Trophoblast cell (in vitro differentiated cells and primary cell): ENCODE measurements around the gene PIR.

Experiments
- DNase-seq, 2 donors: peaks; one replicate each; pipeline ENCODE4 v3.0.0-alpha.2; 2016
- H2AFZ ChIP-seq: 2 replicates; pipeline ENCODE4 v1.6.1; 2013; ENCODE audit warnings: low read length, moderate library complexity, mild to moderate bottlenecking; ENCODE audit not compliant: insufficient read depth, poor library complexity
- H2AK5ac ChIP-seq: 2 replicates; pipeline ENCODE4 v1.6.1; 2013; ENCODE audit warnings: mild to moderate bottlenecking, low read length
- H2BK120ac ChIP-seq: 2 replicates; pipeline ENCODE4 v1.6.1; 2013; ENCODE audit warnings: low read length, mild to moderate bottlenecking, moderate library complexity; ENCODE audit not compliant: insufficient read depth, poor library complexity
- H2BK12ac ChIP-seq: 2 replicates; pipeline ENCODE4 v1.6.1; 2013; ENCODE audit warnings: mild to moderate bottlenecking, low read length, moderate library complexity
- H2BK5ac ChIP-seq: 2 replicates; pipeline ENCODE4 v1.6.1; 2013; ENCODE audit warnings: low read length, low read depth, moderate library complexity, mild to moderate bottlenecking; ENCODE audit not compliant: poor library complexity
- H3K14ac ChIP-seq: 2 replicates; pipeline ENCODE4 v1.6.1; 2013; ENCODE audit warnings: mild to moderate bottlenecking, low read length
- H3K18ac ChIP-seq: 2 replicates; pipeline ENCODE4 v1.6.1; 2013; ENCODE audit warnings: mild to moderate bottlenecking, low read length
- H3K23ac ChIP-seq: 2 replicates; pipeline ENCODE4 v1.6.1; 2013; ENCODE audit warnings: low read length
- H3K27ac ChIP-seq: 2 replicates; pipeline ENCODE4 v1.5.1; 2013; ENCODE audit warnings: low read depth, mild to moderate bottlenecking, inconsistent platforms, low read length, moderate library complexity
- H3K27me3 ChIP-seq: 2 replicates; pipeline ENCODE4 v1.6.1; 2013; ENCODE audit warnings: inconsistent platforms, mild to moderate bottlenecking, low read length, moderate library complexity; ENCODE audit not compliant: insufficient read depth
- H3K36me3 ChIP-seq, 2 experiments: 1 replicate in 1 of 2; 2 replicates in 1 of 2; pipeline ENCODE4 v1.6.1; 2013; ENCODE audit warnings: low read length in 2 of 2, mild to moderate bottlenecking in 2 of 2, moderate library complexity in 1 of 2; ENCODE audit not compliant: insufficient read depth in 2 of 2, control insufficient read depth in 1 of 2
- H3K4ac ChIP-seq: 2 replicates; pipeline ENCODE4 v1.6.1; 2013; ENCODE audit warnings: low read depth, mild to moderate bottlenecking, low read length, moderate library complexity
- H3K4me1 ChIP-seq, 2 experiments: 1 replicate in 1 of 2; 2 replicates in 1 of 2; pipeline ENCODE4 v1.6.1; 2013; ENCODE audit warnings: low read length in 2 of 2, mild to moderate bottlenecking in 2 of 2, moderate library complexity in 1 of 2; ENCODE audit not compliant: insufficient read depth in 2 of 2, control insufficient read depth in 1 of 2
- H3K4me2 ChIP-seq: 2 replicates; pipeline ENCODE4 v1.6.1; 2013; ENCODE audit warnings: inconsistent platforms, mild to moderate bottlenecking, low read length, moderate library complexity
- H3K4me3 ChIP-seq: 2 replicates; pipeline ENCODE4 v1.5.1; 2013; ENCODE audit warnings: mild to moderate bottlenecking, low read depth, low read length, inconsistent platforms
- H3K79me1 ChIP-seq: one replicate; pipeline ENCODE4 v1.6.1; 2013; ENCODE audit warnings: low read length
- H3K79me2 ChIP-seq: 2 replicates; pipeline ENCODE4 v1.6.1; 2013; ENCODE audit warnings: low read length, mild to moderate bottlenecking; ENCODE audit not compliant: control insufficient read depth, insufficient read depth, poor library complexity
- H3K9ac ChIP-seq: 2 replicates; pipeline ENCODE4 v1.6.1; 2013; ENCODE audit warnings: mild to moderate bottlenecking, low read length
- H3K9me3 ChIP-seq: 2 replicates; pipeline ENCODE4 v1.6.1; 2013; ENCODE audit warnings: low read depth, mild to moderate bottlenecking, control low read depth, inconsistent platforms, low read length; ENCODE audit not compliant: insufficient read depth
- H4K12ac ChIP-seq: 2 replicates; pipeline ENCODE4 v1.6.1; 2013; ENCODE audit warnings: low read depth, mild to moderate bottlenecking, low read length, moderate library complexity
- H4K8ac ChIP-seq: 2 replicates; pipeline ENCODE4 v1.6.1; 2013; ENCODE audit warnings: low read depth, mild to moderate bottlenecking, low read length, moderate library complexity
- H4K91ac ChIP-seq: one replicate; pipeline ENCODE4 v1.6.1; 2013; ENCODE audit warnings: low read depth, mild to moderate bottlenecking, low read length, moderate library complexity
- WGBS: extraction: QIAGEN DNeasy Blood & Tissue Kit; methylation state at CpG from one replicate; pipeline ENCODE4 v1.1.7; 2013; ENCODE audit warnings: missing lambda C conversion rate; ENCODE audit not compliant: insufficient read length, insufficient coverage; ENCODE audit errors: extremely low coverage; 5-methylcytosine and 5-hydroxymethylcytosine counted together

Gene PIR

GRCh38 chrX:15495801-15496200 is 2.7 kb upstream of the PIR start:
- no peak overlapping the region for H3K9ac ChIP-seq
- H3K4me2 ChIP-seq: no peak overlapping the region
- H2AK5ac ChIP-seq: no peak overlapping the region
- no peak overlapping the region for H3K4ac ChIP-seq
- no peak overlapping the region for H3K23ac ChIP-seq
- no peak overlapping the region for H2BK12ac ChIP-seq
- no peaks in the 10 kb centered on the region for H3K9me3 ChIP-seq
- H2BK5ac ChIP-seq: no peak overlapping the region
- H3K79me1 ChIP-seq: peaks cover 3% of the 10 kb centered on the region
- WGBS: no CpG with 5 or more reads among the region's 4 CpGs
- no peak overlapping the region for H2AFZ ChIP-seq
- no peaks in the 10 kb centered on the region for H3K27me3 ChIP-seq
- H3K18ac ChIP-seq: no peak overlapping the region
- no peaks in the 10 kb centered on the region for H3K79me2 ChIP-seq
- no peak overlapping the region for H3K27ac ChIP-seq
- DNase-seq: no peak
- H4K12ac ChIP-seq: no peak overlapping the region
- no peak overlapping the region for H3K14ac ChIP-seq
- H3K4me1 ChIP-seq: no peaks in the 10 kb centered on the region
- no peak overlapping the region for H4K8ac ChIP-seq
- H2BK120ac ChIP-seq: no peak overlapping the region
- no peak overlapping the region for H4K91ac ChIP-seq
- H3K4me3 ChIP-seq: no peak overlapping the region
- H3K36me3 ChIP-seq: no peaks in the 10 kb centered on the region

- Histone ChIP-seq H2AFZ (no peak overlapping the region), H3K4me3 (no peak overlapping the region), H3K4ac (no peak overlapping the region), H3K4me2 (peak overlapping the region; percentile 69), H3K36me3 (no peaks in the 10 kb centered on the region), H3K79me1 (peaks cover 3% of the 10 kb centered on the region), H2BK12ac (no peak overlapping the region), H4K8ac (no peak overlapping the region), H3K18ac (no peak overlapping the region), H3K9ac (no peak overlapping the region), H3K14ac (no peak overlapping the region), H3K23ac (no peak overlapping the region), H3K4me1 (no peaks in the 10 kb centered on the region), H3K9me3 (peaks cover 2% of the 10 kb centered on the region), H4K91ac (no peak overlapping the region), H2AK5ac (no peak overlapping the region), H3K27me3 (no peaks in the 10 kb centered on the region), H4K12ac (no peak overlapping the region), H2BK120ac (no peak overlapping the region), H3K79me2 (no peaks in the 10 kb centered on the region), H3K27ac (no peak overlapping the region), H2BK5ac (no peak overlapping the region)
- no peak for DNase-seq
- WGBS: no CpG with 5 or more reads among the region's 5 CpGs
These were observed 664 bp downstream of the PIR start for GRCh38 chrX:15492469-15492868.

- no peak overlapping the region for H2BK5ac ChIP-seq
- no peak overlapping the region for H4K12ac ChIP-seq
- H3K4me1 ChIP-seq: no peaks in the 10 kb centered on the region
- no CpG with 5 or more reads among the region's 2 CpGs for WGBS
- no peaks in the 10 kb centered on the region for H3K36me3 ChIP-seq
- no peak overlapping the region for H3K9ac ChIP-seq
- H3K9me3 ChIP-seq: no peaks in the 10 kb centered on the region
- H3K27me3 ChIP-seq: no peaks in the 10 kb centered on the region
- H3K27ac ChIP-seq: no peak overlapping the region
- no peak overlapping the region for H3K4me3 ChIP-seq
- no peak overlapping the region for H2BK12ac ChIP-seq
- no peak overlapping the region for H2AFZ ChIP-seq
- no peak overlapping the region for H3K4me2 ChIP-seq
- H3K14ac ChIP-seq: no peak overlapping the region
- no peak overlapping the region for H3K4ac ChIP-seq
- no peak overlapping the region for H4K8ac ChIP-seq
- no peak overlapping the region for H4K91ac ChIP-seq
- H3K79me2 ChIP-seq: no peaks in the 10 kb centered on the region
- no peak overlapping the region for H2AK5ac ChIP-seq
- no peak overlapping the region for H3K18ac ChIP-seq
- H2BK120ac ChIP-seq: no peak overlapping the region
- H3K79me1 ChIP-seq: no peaks in the 10 kb centered on the region
- DNase-seq: no peak
- no peak overlapping the region for H3K23ac ChIP-seq
These were observed 9.2 kb downstream of the PIR start for GRCh38 chrX:15483891-15484290.

GRCh38 chrX:15475486-15475885 is 17.6 kb downstream of the PIR start:
- no CpG with 5 or more reads among the region's 4 CpGs for WGBS
- no peaks in the 10 kb centered on the region for H3K36me3 ChIP-seq
- H2BK5ac ChIP-seq: no peak overlapping the region
- no peak overlapping the region for H4K8ac ChIP-seq
- H3K27me3 ChIP-seq: no peaks in the 10 kb centered on the region
- no peak overlapping the region for H4K91ac ChIP-seq
- H2AK5ac ChIP-seq: no peak overlapping the region
- H3K4me3 ChIP-seq: no peak overlapping the region
- no peak overlapping the region for H3K27ac ChIP-seq
- H3K4me1 ChIP-seq: no peaks in the 10 kb centered on the region
- H2BK120ac ChIP-seq: no peak overlapping the region
- no peaks in the 10 kb centered on the region for H3K79me2 ChIP-seq
- no peaks in the 10 kb centered on the region for H3K79me1 ChIP-seq
- no peak overlapping the region for H3K18ac ChIP-seq
- H3K9me3 ChIP-seq: no peaks in the 10 kb centered on the region
- no peak overlapping the region for H3K4me2 ChIP-seq
- no peak overlapping the region for H2AFZ ChIP-seq
- H3K14ac ChIP-seq: no peak overlapping the region
- no peak overlapping the region for H2BK12ac ChIP-seq
- H3K23ac ChIP-seq: no peak overlapping the region
- no peak overlapping the region for H4K12ac ChIP-seq
- no peak overlapping the region for H3K4ac ChIP-seq
- DNase-seq: no peak
- no peak overlapping the region for H3K9ac ChIP-seq
